Neural cell (in vitro differentiated cells): ENCODE data around the gene TRAF2.

Source experiments
- CTCF ChIP-seq: fragments of 450-650 bp; IDR thresholded peaks from 2 replicates; pipeline ENCODE4 v1.5.1; 2014; ENCODE audit warnings: antibody characterized with exemption, mild to moderate bottlenecking, moderate library complexity; ENCODE audit not compliant: poor library complexity, severe bottlenecking
- MXI1 ChIP-seq: fragments of 450-650 bp; conservative IDR thresholded peaks from 2 replicates; pipeline ENCODE4 v1.6.1; 2014; ENCODE audit warnings: antibody characterized with exemption, mild to moderate bottlenecking; ENCODE audit not compliant: poor library complexity, severe bottlenecking
- SMC3 ChIP-seq: fragments of 450-650 bp; conservative IDR thresholded peaks from 2 replicates; pipeline ENCODE4 v1.6.1; 2014; ENCODE audit warnings: antibody characterized with exemption, mild to moderate bottlenecking, moderate library complexity; ENCODE audit not compliant: poor library complexity
- TAF1 ChIP-seq: IDR thresholded peaks from 2 replicates; pipeline ENCODE4 v1.6.1; 2012; ENCODE audit warnings: low read depth

GRCh38 chr9:136964171-136964689 lies 77.9 kb downstream of the TRAF2 start:
- no peak for TF ChIP-seq CTCF
- TF ChIP-seq SMC3 = no peak
- no peak for TF ChIP-seq TAF1
- no peak for TF ChIP-seq MXI1
